Tibial nerve (tissue), 3 donors: ENCODE results near the gene PAFAH1B1.

ENCODE experiments used
- POLR2A ChIP-seq, 2 donors: fragments of 450-650 bp; IDR thresholded peaks; one replicate each; pipeline ENCODE4 v1.6.1; 2017; ENCODE audit warnings: antibody characterized with exemption in 2 of 2, mild to moderate bottlenecking in 2 of 2, moderate library complexity in 2 of 2
- TF ChIP-seq, protein P1 (sequence below), 5 experiments: fragments of 200-600 bp in 3 of 5; fragments of 450-650 bp in 2 of 5; sonication (generic) in 3 of 5; IDR thresholded peaks; one replicate each; pipeline ENCODE4 v1.5.1; 2016 to 2019; ENCODE audit warnings: antibody characterized with exemption in 5 of 5, mild to moderate bottlenecking in 3 of 5, moderate library complexity in 2 of 5

DNA sequence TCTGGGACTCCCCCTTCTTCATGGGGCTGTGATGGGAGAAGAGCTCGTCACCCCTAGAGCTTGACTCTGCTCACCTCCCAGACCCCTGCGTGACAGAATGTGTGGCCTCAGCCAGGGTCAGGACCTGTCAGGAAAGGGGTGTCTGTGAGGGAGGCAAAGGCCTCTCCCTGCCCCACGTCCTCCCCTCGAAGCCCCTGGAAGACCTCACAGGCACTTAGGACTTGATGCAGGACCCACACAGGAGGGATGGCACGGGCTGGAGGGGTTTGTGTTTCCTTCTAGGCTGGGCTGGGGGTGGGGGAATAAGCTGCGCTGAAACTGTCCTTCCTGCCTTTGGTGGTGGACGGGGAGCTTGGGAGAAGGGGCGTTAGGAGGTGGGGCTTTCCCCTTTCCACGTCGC is 129.2 kb downstream of the PAFAH1B1 start:
- TF ChIP-seq, protein P1, sequence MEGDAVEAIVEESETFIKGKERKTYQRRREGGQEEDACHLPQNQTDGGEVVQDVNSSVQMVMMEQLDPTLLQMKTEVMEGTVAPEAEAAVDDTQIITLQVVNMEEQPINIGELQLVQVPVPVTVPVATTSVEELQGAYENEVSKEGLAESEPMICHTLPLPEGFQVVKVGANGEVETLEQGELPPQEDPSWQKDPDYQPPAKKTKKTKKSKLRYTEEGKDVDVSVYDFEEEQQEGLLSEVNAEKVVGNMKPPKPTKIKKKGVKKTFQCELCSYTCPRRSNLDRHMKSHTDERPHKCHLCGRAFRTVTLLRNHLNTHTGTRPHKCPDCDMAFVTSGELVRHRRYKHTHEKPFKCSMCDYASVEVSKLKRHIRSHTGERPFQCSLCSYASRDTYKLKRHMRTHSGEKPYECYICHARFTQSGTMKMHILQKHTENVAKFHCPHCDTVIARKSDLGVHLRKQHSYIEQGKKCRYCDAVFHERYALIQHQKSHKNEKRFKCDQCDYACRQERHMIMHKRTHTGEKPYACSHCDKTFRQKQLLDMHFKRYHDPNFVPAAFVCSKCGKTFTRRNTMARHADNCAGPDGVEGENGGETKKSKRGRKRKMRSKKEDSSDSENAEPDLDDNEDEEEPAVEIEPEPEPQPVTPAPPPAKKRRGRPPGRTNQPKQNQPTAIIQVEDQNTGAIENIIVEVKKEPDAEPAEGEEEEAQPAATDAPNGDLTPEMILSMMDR (IDR thresholded peaks at IDR 0.05): no peak
- no peak for TF ChIP-seq POLR2A (IDR thresholded peaks at IDR 0.05)
